ENCODE measurements around the gene SECISBP2L. TPM values are rescaled to one million over a fixed set of nuclear protein-coding genes. Genes with fewer than 3 reads are reported as not detected.

Gene SECISBP2L
- total RNA-seq, 1 donor from 2014 or later: 55.0 TPM

DNA sequence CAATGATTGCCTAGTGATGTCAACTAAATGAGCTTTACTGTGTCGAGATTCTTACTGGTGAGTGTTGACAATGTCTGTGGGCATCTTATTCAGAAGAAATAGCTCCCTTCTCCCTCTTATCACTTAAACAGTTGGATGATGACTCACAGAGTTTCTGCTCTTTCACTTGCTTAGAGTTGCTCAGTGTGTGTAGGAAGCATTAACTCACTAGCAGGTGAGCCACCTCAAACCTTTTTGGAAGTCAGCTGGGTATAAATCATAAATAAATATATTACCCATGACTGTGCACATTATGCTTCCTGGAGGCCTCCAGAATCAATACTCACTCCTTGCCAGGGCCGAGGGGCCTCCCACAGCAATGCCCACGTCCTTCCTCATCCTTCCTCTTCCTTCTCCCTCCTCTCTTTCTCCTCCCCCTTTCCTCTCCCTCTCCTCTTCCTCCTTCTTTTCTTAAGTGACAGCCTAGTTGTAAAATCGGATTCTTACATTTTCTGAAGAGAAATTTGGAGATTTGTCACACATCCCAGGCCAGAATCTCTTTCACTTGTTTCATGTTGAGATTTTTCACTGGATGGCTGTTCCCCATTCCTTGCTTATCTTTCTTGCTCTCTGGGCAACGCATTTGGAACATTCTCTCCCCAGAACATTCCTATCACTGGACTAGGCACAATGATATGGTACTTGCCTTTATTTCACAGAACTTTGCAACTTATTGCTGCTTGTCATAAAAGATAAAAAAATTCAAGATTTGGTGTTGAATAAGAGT, 100.0 kb downstream of the SECISBP2L start:
- Mint-ChIP-seq H3K36me3 (ENCODE audit: insufficient read depth) (no peaks in the 10 kb centered on the region), H3K27ac (no peak overlapping the region), H3K4me3 (ENCODE audit: low read depth) (no peak overlapping the region), H3K4me1 (ENCODE audit: low read depth) (peaks cover 4% of the 10 kb centered on the region), H3K9me3 (ENCODE audit: low read depth) (no peaks in the 10 kb centered on the region), H3K27me3 (peaks cover 4% of the 10 kb centered on the region)
- TF ChIP-seq, protein P1, sequence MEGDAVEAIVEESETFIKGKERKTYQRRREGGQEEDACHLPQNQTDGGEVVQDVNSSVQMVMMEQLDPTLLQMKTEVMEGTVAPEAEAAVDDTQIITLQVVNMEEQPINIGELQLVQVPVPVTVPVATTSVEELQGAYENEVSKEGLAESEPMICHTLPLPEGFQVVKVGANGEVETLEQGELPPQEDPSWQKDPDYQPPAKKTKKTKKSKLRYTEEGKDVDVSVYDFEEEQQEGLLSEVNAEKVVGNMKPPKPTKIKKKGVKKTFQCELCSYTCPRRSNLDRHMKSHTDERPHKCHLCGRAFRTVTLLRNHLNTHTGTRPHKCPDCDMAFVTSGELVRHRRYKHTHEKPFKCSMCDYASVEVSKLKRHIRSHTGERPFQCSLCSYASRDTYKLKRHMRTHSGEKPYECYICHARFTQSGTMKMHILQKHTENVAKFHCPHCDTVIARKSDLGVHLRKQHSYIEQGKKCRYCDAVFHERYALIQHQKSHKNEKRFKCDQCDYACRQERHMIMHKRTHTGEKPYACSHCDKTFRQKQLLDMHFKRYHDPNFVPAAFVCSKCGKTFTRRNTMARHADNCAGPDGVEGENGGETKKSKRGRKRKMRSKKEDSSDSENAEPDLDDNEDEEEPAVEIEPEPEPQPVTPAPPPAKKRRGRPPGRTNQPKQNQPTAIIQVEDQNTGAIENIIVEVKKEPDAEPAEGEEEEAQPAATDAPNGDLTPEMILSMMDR (IDR thresholded peaks at IDR 0.05; ENCODE audit: unreplicated experiment): no peak
- no peak for DNase-seq (ENCODE audit: low spot score, unreplicated experiment)

DNA sequence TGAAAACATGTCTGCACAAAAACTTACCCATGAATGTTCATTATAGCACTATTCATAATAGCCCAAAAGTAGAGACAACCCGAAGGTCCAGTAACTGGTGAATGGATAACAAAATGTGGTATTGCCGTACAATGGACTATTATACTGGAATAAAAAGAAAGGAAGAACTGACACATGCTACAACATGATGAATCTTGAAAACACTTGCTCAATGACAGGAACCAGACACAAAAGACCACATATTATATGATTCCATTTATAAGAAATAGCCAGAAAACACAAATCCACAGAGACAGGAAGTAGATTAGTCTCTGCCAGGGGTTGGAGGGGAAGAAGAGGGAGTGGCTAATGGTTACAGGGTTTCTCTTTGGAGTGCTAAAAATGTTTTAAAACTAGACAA, 100.9 kb downstream of the SECISBP2L start:
- H3K27ac Mint-ChIP-seq: no peak overlapping the region
- TF ChIP-seq, protein P1 (IDR thresholded peaks at IDR 0.05; ENCODE audit: unreplicated experiment): no peak
- H3K4me3 Mint-ChIP-seq (ENCODE audit: low read depth): no peak overlapping the region
- no peaks in the 10 kb centered on the region for H3K36me3 Mint-ChIP-seq (ENCODE audit: insufficient read depth)
- H3K27me3 Mint-ChIP-seq: no peaks in the 10 kb centered on the region
- H3K9me3 Mint-ChIP-seq (ENCODE audit: low read depth): no peaks in the 10 kb centered on the region
- DNase-seq (ENCODE audit: low spot score, unreplicated experiment): no peak
- H3K4me1 Mint-ChIP-seq (ENCODE audit: low read depth): peaks cover 4% of the 10 kb centered on the region

DNA sequence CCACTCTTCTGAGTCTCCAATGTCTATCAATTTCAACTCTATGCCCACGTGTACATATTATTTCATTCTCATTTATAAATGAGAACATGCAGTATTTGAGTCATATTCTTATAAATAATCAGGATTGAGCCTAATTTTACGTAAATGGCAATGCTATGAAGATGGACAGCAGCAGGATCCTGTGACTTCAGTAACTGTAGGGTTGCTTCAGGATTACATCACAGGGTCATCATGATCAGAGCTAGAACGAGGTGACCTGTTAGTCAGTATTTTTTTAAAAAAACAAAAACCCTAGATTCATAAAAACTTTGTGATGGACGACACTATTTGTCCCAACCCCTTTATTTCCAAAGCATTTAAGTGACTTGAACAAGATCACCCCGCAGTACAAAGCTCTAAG, 104.3 kb downstream of the SECISBP2L start:
- Mint-ChIP-seq H3K9me3 (ENCODE audit: low read depth) (no peaks in the 10 kb centered on the region), H3K27ac (no peak overlapping the region), H3K27me3 (no peaks in the 10 kb centered on the region), H3K4me3 (ENCODE audit: low read depth) (no peak overlapping the region), H3K4me1 (ENCODE audit: low read depth) (peaks cover 4% of the 10 kb centered on the region), H3K36me3 (ENCODE audit: insufficient read depth) (no peaks in the 10 kb centered on the region)
- TF ChIP-seq, protein P1 (IDR thresholded peaks at IDR 0.05; ENCODE audit: unreplicated experiment): no peak
- DNase-seq (ENCODE audit: low spot score, unreplicated experiment): no peak

DNA sequence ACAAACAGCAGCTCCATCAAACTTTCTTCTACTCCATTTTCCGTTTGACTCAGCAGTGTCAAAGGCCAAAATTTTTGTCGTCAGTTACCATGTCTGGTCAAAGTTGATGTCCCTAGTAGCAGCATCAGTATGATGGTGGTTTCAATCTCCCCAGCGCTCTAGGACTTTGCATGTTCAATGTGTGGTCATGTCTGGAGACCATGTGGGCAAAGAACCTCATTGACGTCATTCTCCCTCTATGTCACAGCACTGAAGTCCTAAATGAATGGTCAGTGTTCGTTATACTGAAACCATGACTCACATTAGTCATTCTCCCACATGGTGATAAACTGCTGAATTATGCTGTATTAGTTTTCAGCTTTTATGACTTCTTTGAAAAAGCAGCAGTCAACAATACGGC, 105.7 kb downstream of the SECISBP2L start:
- no peaks in the 10 kb centered on the region for H3K9me3 Mint-ChIP-seq (ENCODE audit: low read depth)
- TF ChIP-seq, protein P1 (IDR thresholded peaks at IDR 0.05; ENCODE audit: unreplicated experiment): no peak
- no peaks in the 10 kb centered on the region for H3K4me1 Mint-ChIP-seq (ENCODE audit: low read depth)
- H3K4me3 Mint-ChIP-seq (ENCODE audit: low read depth): no peak overlapping the region
- H3K27ac Mint-ChIP-seq: no peak overlapping the region
- no peak for DNase-seq (ENCODE audit: low spot score, unreplicated experiment)
- no peaks in the 10 kb centered on the region for H3K36me3 Mint-ChIP-seq (ENCODE audit: insufficient read depth)
- H3K27me3 Mint-ChIP-seq: no peaks in the 10 kb centered on the region

DNA sequence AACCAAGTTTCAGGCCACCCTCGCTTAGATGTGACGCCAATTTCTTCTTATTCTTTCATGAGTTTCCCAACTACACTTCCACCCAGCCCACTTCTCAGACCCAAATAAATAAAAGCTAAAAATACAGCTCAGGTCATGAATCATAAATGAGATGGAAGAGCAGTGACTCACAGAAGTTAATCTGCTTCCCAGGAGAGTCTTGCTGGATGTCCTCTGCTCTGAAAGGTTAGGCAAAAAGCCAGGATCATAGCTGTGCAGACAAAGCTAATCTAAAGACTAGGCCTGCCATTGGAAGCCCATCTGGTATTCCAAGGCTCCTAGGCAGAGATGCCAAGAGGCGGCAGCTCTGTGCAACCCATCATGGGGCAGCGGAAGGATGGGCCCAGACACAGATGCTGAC, 106.6 kb downstream of the SECISBP2L start:
- Mint-ChIP-seq H3K9me3 (ENCODE audit: low read depth) (no peaks in the 10 kb centered on the region), H3K36me3 (ENCODE audit: insufficient read depth) (no peaks in the 10 kb centered on the region), H3K27ac (no peak overlapping the region), H3K4me1 (ENCODE audit: low read depth) (no peaks in the 10 kb centered on the region), H3K27me3 (no peaks in the 10 kb centered on the region), H3K4me3 (ENCODE audit: low read depth) (no peak overlapping the region)
- no peak for DNase-seq (ENCODE audit: low spot score, unreplicated experiment)
- TF ChIP-seq, protein P1 (IDR thresholded peaks at IDR 0.05; ENCODE audit: unreplicated experiment): no peak

Other genes starting within 250 kb of the SECISBP2L start
- gene CEP152, start 235.4 kb downstream of the SECISBP2L start, total RNA-seq: 8.4 and 9.5 TPM in 2 replicates
- gene EID1, start 168.3 kb downstream of the SECISBP2L start, total RNA-seq: 133 and 143 TPM in 2 replicates
- 0.36 and 0.47 TPM in 2 replicates for gene SHC4, start 82.5 kb downstream of the SECISBP2L start, total RNA-seq
- 84.0 and 86.7 TPM in 2 replicates for gene COPS2, start 109.2 kb upstream of the SECISBP2L start, total RNA-seq
- gene GALK2, start 123.8 kb upstream of the SECISBP2L start, total RNA-seq: 21.1 and 22.0 TPM in 2 replicates

All from progenitor cell of endocrine pancreas (in vitro differentiated cells).